ENCODE measurements around the gene SBF1. TPM values are rescaled to one million over a fixed set of nuclear protein-coding genes. Genes with fewer than 3 reads are reported as not detected.

SBF1 gene
- total RNA-seq, 1 experiment from 2014 or later, result 82.1 TPM

GRCh38 chr22:50467773-50468440 lies 6.9 kb downstream of the SBF1 start:
- no peaks in the 10 kb centered on the region for H3K27me3 Mint-ChIP-seq (ENCODE audit: insufficient read depth, unreplicated experiment)
- no peaks in the 10 kb centered on the region for H3K9me3 Mint-ChIP-seq (ENCODE audit: unreplicated experiment)
- CTCF ChIA-PET, result interaction anchor here (0.6 to 1.1 kb wide), 2 partner anchors 30 to 145 kb away, joined by 3 to 4 read pairs; no protein-coding TSS in a partner anchor
- BruUV-seq (replicated peaks), result no TSS peak
- intact Hi-C loops (cut with micrococcal nuclease), result no loop called here
- peaks cover 11% of the 10 kb centered on the region for H3K4me1 Mint-ChIP-seq (ENCODE audit: insufficient read depth, unreplicated experiment)
- TF ChIP-seq CTCF (IDR thresholded peaks at IDR 0.05; ENCODE audit: unreplicated experiment), result no peak
- no peak for DNase-seq (ENCODE audit: unreplicated experiment)
- H3K4me3 Mint-ChIP-seq (ENCODE audit: unreplicated experiment), result no peak overlapping the region
- POLR2A ChIA-PET, result interaction anchor here (0.7 to 0.9 kb wide), 2 partner anchors 11 to 68 kb away, joined by 3 read pairs; no protein-coding TSS in a partner anchor
- peaks cover 32% of the 10 kb centered on the region for H3K36me3 Mint-ChIP-seq (ENCODE audit: insufficient read depth, unreplicated experiment)
- H3K27ac Mint-ChIP-seq (ENCODE audit: low read depth, unreplicated experiment), result no peak overlapping the region

- Mint-ChIP-seq H3K36me3 (ENCODE audit: insufficient read depth, unreplicated experiment) (peaks cover 34% of the 10 kb centered on the region), H3K4me3 (ENCODE audit: unreplicated experiment) (no peak overlapping the region), H3K27me3 (ENCODE audit: insufficient read depth, unreplicated experiment) (no peaks in the 10 kb centered on the region), H3K4me1 (ENCODE audit: insufficient read depth, unreplicated experiment) (peaks cover 9% of the 10 kb centered on the region), H3K9me3 (ENCODE audit: unreplicated experiment) (no peaks in the 10 kb centered on the region), H3K27ac (ENCODE audit: low read depth, unreplicated experiment) (no peak overlapping the region)
- CTCF ChIA-PET, result no interaction called here
- intact Hi-C loops (cut with micrococcal nuclease), result no loop called here
- no peak for TF ChIP-seq CTCF (IDR thresholded peaks at IDR 0.05; ENCODE audit: unreplicated experiment)
- POLR2A ChIA-PET, result interaction anchor here (0.6 to 0.7 kb wide), 2 partner anchors 57 to 68 kb away, joined by 3 read pairs; no protein-coding TSS in a partner anchor
- no peak for DNase-seq (ENCODE audit: unreplicated experiment)
- BruUV-seq (replicated peaks), result no TSS peak
Measured at GRCh38 chr22:50467341-50467740, 7.5 kb downstream of the SBF1 start.

GRCh38 chr22:50465066-50465930 lies 9.5 kb downstream of the SBF1 start:
- Mint-ChIP-seq H3K36me3 (ENCODE audit: insufficient read depth, unreplicated experiment) (peaks cover 38% of the 10 kb centered on the region), H3K9me3 (ENCODE audit: unreplicated experiment) (no peaks in the 10 kb centered on the region)
- POLR2A ChIA-PET, result no interaction called here

More at GRCh38 chr22:50465066-50465930, 9.5 kb downstream of the SBF1 start:
- no peak overlapping the region for H3K4me3 Mint-ChIP-seq (ENCODE audit: unreplicated experiment)
- H3K27ac Mint-ChIP-seq (ENCODE audit: low read depth, unreplicated experiment), result no peak overlapping the region
- no peaks in the 10 kb centered on the region for H3K27me3 Mint-ChIP-seq (ENCODE audit: insufficient read depth, unreplicated experiment)
- no TSS peak for BruUV-seq (replicated peaks)
- TF ChIP-seq CTCF (IDR thresholded peaks at IDR 0.05; ENCODE audit: unreplicated experiment), result no peak
- CTCF ChIA-PET, result interaction anchor here (0.5 to 0.7 kb wide), 4 partner anchors 26 to 214 kb away, joined by 3 read pairs; no protein-coding TSS in a partner anchor
- DNase-seq (ENCODE audit: unreplicated experiment), result no peak
- intact Hi-C loops (cut with micrococcal nuclease), result no loop called here
- peaks cover under 1% of the 10 kb centered on the region for H3K4me1 Mint-ChIP-seq (ENCODE audit: insufficient read depth, unreplicated experiment)
